DMS153 treated with DMSO at 0.1 percent for 48 hours (cell line): ENCODE data around the gene VSIR.
A peak's percentile ranks its signal among the peaks of the same experiment; 100 is the strongest.

ENCODE experiments used
- DNase-seq: peaks from one replicate; lab custom pipeline; 2025; ENCODE audit not compliant: unreplicated experiment; lab: John Stamatoyannopoulos, UW

Gene VSIR

DNA sequence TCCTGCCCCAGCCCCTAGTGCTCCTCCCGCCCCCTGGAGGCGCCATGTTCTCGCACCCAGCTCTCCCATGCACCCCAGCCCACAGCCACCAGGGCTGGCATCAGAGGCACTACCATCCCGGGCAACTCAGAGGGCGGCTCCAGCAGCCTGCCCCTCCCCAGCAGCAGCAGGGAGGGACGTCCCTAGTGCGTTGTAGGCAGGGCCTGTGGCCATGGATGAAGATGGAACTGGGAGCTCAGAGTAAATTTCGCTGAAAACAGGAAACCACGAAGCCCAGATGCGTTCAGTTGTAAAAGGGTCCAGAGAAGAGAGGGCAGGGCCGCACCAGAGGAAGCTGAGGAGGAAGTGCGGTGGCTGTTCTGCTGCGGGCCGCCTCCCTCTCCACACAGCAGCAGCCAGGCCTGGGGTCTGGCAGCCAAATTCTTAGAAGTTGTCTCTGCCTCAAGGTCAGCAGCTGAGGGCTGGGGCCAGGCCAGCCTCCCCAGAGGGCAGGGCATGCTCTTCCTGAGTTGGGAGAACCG is 24.6 kb downstream of the VSIR start:
- DNase-seq: no peak

DNA sequence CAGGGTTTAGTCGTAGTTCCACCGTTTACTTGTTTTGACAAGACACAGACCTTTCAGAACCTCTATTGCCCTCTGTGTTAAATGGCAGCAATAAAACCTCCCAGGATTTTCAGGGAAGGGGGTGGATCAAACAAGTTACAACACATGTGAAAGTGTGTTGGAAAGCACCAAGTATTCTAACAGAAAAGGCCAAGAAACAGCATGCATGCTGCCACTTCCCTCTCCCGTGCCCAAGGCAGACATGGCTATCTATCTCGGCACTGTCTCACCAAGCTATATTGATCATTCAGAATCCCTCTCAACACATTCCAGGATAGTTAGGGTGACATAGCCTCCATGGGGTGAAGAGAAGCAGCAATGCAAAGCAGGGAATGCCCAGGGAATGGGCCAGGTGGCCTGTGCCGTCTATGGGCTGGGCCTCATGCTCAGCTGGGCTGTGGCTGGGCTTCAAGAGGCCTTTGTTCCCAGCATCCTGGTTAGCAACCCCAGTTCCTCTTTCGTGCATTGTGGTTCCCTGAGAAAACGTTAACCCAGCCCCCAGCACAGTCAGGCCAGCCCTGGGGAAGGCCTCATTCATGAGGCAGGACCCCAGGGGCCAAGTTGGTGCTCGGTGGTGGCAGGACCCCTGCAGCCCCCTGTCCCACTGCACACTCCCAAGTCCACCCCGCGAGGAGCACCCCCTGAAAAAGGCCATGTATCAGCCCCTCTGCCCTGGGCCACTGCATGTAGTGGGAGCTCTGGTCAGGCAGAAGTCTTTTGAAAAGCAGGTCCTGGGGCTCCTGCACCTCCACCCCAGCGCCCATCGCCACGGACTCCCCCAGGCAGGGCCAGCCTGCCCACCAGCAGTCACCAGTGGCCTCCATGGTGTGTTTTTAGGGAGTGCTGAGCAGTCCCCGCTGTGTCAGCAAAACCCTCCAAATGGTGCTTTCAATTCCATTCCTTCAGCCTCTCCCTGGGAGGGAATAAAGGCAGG is 25.5 kb downstream of the VSIR start:
- no peak for DNase-seq

DNA sequence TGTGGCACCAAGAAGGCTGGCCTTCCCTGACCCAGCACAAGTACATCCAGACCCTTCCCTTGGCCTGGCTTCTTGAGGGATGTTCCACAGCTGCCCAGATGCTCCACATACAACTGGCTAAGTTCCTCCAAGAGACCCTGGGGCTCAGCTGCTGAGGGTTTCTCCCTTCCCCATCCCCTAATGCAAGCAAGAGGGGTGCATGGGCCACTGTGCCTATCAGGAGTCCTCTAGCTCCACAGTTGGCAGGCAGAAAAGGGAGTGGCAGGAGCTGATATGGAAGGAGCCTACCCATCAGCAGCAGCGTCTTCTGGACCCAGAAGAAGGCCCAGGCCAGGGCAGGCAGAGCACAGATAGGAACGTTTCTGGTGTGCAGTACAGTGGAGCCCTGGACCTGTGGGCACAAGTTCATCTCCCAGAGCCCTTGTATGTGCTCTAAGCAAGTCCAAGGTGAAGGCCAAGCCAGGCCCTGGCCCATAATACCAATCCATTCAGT is 26.2 kb downstream of the VSIR start:
- no peak for DNase-seq

DNA sequence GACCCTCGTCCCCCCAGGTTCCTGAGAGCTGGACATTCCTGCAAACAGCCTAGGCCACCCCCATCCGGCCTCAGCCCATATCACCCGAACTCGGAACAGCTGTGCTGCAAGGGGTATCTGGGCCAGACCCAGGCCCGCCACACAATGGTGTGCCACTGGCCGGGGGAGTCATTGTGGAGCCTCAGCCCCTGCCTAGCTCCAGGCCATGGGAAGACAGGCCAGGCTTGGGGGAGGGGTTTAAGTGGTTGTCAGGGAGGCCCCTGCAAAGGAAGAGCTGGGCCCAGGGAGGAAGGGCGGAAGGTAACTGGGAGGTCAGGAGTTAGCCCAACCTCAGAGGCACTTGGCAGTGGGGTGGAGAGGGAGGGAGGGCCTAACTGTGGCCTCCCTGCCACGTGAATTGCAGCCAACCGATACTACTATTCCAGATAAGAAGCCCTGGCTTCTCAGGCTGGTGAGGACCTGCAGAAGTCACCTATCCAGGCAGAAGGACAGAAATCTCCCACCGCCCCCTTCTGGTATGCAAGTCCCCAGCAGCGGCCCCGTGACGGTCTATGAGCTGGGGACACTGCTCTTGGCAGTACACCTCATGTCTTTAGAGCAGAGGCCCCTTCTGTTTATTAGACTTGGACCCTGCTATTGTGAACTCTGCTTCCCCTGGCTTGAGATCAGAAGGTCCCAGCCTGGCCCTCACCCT is 26.8 kb downstream of the VSIR start:
- no peak for DNase-seq

DNA sequence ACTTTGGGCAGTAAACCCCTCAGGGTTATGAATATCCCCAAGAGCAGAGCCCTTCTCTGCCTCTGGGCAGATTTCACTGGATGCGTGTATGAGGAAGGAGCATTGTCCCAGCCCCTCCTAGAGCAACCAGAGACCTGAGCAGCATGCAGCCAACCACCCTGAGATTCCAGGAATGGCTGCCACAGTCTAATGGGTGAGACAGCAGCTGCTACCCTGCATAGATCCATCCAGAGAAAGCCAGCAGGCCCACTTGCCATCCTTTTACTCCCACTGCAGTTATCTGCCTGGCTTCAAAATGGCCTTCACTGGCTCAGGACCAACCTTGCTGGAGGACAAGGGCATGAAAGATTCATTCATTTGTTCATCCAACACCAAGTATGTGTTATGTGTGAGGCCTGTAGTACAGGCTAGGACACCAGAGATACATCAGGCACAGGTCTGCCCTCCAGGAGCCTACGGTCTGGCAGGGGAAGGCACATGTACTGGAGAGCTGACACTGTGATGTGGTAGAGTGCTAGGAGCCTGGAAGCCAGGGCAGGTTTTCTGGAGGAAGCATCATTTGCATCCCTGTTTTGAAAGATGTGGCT is 27.6 kb downstream of the VSIR start:
- no peak for DNase-seq

DNA sequence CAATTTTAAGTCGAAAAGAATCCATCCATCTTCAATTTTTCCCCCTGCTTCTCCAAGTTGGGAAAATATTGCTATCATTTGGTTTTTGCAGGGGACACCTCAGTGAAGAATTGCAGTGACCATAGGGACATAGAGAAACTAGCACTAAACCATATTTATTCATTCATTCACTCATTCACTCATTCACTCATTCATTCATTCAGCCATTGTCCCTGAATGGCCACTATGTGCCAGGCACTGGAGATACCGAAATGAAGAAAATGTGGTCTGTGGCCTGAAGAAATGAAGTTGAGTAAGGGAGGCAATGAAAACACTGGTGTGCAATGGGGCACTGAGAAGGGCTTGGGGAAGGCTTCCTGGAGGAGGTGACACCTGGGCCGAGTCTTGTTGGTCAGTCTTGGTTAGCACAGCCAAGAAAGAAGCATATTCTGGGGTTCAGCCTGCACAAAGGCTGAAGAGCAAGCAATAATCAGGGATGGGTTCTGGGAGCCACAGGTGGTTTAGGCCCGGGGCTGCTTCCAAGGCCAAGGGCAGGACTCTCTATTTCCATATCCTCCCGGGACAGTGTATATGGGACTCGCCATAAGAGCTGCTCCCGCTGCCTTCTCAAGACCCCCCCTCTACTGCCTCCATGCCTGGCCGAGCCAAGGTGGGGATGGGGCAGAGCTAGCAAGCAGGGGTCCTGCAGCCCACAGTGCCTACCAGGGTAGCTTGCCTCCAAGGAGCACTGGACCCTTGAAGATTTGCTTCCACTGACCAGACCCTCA is 28.2 kb downstream of the VSIR start:
- no peak for DNase-seq

DNA sequence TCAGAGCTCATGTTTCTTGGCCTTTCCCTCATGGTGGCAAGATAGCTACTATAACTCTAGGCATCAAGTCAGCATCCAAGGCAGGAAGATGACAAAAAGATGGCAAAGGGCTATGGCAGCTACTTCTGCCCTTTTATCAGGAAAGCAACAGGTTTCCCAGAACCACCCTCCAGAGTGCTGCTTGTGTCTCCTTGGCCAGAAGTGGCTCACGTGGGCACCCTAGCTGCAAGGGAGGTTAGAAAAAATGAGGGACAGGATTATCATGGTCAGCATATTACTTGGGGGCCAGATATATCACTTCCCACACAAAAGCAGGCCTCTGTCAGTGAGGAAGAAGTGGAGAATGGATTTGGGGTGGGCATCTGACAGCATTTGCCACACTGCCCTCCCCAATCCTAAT is 29.5 kb downstream of the VSIR start:
- DNase-seq: no peak

DNA sequence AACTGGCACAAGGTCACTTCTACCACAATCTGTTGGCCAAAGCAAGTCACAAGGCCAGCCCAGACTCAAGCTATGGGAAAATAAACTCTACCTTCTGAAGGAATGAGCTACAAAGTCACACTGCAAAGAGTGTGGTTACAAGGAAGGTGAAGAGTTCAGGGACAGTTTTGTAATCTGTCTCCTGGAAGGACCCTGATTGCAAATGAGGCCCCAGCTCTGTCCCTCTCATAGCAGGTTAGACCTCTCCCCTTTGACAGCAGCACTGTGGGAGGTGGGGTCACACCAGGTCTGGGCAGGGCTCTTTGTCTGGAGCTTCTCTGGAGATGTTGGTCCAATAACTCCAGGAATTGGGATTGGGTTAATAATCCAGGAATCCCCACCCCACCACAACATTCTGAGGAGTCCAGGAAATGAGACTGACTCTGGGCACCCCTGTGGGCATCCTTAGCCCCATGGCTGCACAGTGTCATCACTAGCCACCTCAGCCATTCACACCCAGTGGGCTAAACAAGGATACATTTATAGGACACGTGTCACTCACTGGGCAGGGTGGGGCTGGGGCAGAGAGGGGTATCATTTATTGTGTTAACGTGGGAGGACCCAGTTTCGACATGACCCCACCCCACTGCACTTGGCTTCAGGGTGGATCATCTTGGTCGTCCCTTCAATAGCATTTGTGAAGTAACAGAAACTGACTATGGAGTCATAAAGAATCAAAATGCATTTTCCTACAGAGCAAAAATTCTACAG is 30.1 kb downstream of the VSIR start:
- no peak for DNase-seq

DNA sequence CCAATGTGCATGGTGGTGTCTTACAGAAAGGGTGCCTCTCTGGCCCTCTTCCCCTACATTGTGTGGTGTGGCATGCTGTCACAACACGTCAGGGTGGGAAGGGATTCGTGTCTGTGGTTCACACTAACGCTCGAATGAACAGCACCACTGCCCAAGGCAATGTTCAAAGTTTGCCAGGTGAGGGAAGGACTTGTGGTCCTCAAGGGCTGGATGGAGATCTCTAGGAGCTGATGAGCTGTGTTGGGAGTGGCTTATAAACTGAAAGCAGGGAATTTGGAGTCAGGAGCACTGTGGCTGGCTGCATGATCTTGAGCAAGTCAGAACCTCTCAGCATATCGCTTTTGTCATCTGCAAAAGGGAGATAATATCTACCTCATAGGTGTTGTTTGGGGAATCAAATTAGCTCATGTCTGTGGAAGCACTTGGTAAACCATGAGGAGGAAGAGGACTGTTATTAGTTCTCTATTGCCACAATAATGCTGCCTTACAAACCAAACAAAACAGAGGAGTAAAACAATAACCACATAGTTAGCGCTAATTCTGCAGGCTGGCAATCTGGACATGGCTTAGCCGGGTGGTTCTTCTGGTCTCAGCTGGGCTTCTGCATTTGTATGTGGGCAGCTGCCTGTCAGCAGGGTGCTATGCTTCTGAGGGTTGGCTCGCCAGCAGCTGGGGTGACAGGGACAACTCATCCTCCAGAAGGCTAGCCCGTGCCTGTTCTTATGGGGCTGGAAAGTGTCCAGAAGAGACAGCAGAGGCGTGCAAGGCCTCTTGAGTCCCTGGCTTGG is 30.8 kb downstream of the VSIR start:
- no peak for DNase-seq

DNA sequence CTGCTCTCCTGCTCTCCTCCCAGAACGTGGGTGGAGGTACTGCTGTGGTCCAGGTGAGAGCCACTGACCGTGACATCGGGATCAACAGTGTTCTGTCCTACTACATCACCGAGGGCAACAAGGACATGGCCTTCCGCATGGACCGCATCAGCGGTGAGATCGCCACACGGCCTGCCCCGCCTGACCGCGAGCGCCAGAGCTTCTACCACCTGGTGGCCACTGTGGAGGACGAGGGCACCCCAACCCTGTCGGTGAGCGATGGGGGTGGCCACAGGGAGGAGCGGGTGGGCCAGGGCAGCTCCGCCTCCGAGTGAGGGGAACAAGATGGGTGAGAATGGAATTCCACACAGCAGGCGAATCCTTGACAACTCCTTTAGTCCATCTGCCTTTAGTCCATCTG is 31.6 kb downstream of the VSIR start:
- no peak for DNase-seq

DNA sequence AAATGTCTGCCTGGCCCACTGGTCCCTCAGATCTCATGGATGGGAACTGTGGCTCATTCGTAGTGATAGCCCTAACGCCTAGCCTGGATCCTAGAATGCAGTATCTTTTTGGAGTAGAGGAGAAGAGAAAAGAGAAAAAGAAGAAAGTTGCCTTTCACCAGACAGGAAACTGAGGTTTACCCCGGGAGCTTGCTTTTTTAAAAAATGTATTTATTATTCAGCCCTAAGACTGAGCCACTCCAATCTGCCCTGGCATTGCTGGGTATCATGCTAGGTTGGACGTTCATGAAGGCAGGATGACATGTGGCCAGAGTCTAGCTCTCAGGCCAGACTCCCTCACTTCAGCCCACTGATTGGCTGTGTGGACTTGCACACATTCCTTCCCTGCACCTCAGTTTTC is 32.3 kb downstream of the VSIR start:
- DNase-seq: no peak

DNA sequence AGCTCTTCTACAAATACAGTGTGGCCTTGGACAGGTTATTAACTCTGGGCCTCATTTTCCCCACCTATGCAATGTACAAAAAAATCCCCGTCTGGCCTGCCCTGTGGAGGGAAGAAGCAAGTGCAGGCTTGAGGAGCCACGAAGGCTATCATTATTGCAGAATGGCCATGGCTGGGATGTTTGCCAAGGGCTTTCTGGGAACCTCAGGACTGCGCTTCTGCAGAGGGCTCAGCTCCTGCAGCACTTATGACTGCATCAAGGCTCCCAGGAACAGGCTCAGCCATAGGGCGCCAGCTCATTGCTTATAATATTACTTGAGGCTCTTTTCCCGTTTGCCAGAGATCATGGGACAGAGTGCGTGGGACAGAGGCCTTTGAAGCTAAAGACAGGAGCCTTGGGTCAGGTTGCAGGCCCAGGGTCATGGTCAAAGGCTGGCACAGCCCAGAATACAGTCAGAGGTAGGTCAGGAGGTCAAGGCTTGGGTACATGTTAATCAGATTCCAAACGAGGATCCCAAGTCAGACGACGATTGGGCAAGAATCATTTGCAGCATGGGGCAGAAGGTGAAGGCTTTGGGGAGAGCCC is 33.2 kb downstream of the VSIR start:
- DNase-seq: no peak

DNA sequence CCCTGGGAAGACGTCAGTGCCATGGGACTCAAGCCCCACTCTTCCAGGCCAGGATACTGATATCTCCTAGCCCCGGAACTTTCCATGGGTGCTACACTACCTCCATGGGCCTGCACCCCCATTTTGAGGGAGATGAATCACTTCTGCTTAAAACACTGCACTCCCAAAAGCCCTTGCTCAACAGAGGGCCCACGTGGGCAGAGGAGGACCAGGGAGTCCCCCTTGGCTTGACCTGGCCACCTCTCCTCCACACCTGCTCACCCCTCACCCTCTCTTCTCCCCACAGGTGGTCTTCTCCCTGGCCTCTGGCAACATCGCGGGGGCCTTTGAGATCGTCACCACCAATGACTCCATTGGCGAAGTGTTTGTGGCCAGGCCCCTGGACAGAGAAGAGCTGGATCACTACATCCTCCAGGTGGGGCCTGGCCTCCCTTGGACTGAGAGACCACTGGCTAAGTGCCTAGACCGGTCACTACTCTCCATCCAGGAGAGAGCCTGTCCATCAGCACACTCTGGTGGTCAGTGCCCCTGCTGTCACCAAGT is 33.9 kb downstream of the VSIR start:
- no peak for DNase-seq

DNA sequence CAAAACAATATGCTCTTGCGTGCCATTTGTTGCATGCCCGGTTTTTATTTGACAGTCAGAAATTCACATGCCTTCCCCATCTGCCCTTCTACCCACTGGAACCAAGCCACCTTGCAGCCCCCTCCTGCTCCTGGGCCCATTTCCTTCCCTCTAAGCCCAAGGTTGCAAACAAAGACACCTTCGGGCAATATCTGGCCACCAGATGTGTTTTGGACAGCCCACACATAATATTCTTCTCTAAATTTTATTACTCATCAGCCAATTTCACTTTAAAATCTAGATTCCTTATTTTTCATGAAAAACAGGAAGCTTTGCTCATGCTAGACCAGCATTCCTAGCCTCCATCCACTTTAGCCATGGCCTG is 35.5 kb downstream of the VSIR start:
- no peak for DNase-seq

DNA sequence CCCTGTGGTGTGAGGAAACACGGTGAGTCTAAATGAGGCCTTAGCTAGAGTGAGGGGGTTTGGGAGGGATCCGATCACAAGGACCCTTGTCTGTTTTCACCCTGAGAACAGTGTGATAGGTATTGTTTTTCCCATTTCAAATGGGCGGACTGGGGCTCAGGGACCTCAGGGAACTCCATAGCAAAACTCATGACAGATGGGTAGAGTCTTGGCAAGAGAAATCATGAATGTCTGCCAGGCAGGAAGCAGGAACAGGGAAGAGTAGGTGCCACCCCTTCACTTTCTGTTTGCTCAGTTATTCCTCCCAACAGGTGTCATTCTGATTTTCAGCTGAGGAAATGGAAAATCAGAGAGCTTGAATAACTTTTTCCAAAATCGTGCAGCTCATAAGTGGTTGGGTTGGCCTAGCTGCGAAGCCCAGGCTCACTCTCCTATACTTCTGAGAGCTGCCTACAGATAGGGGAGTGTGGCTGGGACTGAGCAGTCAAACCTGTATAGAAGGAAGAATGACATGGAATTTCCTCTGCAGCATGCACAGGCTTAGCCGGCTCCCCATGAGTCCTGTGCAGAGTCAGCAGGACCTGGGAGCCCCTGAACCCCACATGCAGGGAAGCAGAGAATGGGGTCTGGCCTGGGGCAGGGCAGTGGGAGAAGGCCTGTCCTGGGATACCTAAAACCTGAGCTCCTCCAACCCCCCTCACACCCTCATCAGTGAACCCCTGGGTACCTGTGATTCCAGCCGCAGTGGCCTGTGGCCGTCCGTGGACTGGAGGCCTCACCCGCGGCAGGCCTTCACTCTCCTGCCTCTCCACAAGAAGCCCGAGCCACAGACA is 36.1 kb downstream of the VSIR start:
- peak; percentile 17 for DNase-seq

DNA sequence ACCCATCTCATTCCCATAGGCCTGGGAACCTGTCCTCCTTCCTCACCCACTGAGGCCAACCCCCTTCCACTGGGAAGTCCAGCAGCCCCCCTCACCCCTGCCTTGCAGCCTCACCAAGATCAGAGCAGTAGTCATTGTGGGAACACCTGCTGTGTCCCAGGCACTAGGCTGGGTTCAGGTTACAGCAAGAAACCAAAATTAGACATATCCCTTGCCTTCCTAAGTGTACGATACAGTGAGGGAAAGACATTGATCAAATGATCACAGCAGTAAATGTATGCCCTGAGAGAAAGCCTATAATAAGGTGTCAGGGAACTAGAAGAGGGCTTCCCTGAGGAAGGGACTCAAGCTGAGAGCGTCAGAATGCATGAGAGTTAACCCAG is 36.8 kb downstream of the VSIR start:
- no peak for DNase-seq

DNA sequence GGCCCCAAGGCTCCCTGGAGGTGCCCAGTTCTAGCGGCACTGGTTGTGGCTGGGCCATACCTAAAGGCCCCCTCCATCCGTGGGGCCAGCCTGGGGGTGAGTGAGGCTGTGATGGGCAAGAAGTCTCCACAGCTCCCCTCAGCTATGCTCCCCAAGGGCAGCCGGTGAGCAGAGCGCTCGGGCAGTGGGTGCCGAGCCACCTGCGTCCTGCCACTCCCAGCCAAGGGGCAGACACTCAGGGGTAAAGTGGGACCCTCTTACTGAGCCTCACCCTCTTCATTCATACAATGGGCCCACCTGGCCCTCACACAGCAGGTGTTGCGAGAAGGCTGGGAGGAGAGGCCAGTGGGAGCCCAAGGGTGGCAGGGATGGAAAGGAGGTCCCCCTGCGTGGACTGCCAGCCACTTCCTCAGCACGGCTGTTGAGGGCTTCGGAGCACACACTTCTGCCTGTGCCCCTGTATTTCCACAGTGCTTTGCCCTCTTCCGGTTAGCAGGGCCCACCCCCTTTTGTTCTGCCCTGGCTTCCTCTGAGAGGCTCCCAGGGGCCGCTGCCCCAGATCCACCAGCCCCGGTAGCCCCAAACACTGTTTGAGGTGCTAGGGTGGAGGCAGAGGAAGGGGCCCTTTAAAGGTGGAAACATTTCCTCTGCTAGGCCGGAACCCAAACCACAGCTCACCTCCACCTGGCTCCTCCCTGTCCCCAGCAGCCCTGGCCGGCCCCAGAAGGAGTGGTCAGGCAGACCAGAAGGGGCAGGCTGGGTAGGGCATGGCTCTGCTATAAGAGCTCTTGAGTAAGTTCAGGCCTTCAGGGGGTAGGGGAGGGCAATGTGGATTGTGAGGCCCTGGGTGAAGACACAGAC is 37.4 kb downstream of the VSIR start:
- no peak for DNase-seq
